Measurements from ENCODE around the gene PLA2R1.

DNA sequence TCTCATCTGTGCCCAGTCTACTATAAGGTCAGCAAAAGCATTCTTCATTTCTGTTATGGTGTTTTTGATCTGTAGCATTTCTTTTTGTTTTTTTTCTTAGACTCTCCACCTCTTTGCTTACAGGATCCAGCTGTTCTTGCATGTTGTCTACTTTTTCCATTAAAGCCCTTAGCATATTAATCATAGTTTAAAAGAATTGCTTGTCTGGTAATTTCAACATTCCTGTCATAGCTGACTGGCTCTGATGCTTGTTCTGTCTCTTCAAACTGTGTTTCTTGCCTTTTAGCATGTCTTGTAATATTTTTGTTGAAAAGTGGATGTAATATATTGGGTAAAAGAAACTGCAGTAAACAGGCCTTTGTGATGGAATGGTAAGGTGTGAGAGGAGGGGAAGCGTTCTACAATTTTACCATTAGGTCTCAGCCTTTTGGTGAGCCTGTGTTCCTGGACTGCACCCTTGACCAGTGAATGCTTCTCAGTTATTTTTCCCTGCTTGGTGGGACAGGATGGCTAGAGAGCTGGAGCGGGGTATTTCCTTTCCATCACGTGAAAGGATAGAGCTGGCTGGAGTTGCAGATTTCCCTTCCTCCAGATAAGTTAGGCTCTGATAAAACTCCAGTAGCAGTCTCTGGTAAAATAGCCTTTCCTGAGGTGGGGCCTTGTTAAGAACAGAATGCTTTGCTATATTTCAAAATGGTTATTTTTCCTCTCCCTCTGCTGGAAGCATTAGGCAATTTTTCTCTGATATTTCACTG, 65.4 kb downstream of the PLA2R1 start:
- TF ChIP-seq TEAD4 (IDR thresholded peaks at IDR 0.05; ENCODE audit: borderline replicate concordance, insufficient read depth) = no peak
- TF ChIP-seq, protein P1, sequence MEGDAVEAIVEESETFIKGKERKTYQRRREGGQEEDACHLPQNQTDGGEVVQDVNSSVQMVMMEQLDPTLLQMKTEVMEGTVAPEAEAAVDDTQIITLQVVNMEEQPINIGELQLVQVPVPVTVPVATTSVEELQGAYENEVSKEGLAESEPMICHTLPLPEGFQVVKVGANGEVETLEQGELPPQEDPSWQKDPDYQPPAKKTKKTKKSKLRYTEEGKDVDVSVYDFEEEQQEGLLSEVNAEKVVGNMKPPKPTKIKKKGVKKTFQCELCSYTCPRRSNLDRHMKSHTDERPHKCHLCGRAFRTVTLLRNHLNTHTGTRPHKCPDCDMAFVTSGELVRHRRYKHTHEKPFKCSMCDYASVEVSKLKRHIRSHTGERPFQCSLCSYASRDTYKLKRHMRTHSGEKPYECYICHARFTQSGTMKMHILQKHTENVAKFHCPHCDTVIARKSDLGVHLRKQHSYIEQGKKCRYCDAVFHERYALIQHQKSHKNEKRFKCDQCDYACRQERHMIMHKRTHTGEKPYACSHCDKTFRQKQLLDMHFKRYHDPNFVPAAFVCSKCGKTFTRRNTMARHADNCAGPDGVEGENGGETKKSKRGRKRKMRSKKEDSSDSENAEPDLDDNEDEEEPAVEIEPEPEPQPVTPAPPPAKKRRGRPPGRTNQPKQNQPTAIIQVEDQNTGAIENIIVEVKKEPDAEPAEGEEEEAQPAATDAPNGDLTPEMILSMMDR (IDR thresholded peaks at IDR 0.05) = peak; percentile 20; the same call in 1 of the 2 replicates
- no peak for TF ChIP-seq RAD21 (IDR thresholded peaks at IDR 0.05; ENCODE audit: low read length)
- TF ChIP-seq EZH2phosphoT487 (IDR thresholded peaks at IDR 0.05; ENCODE audit: borderline replicate concordance, low read depth) = no peak
- TF ChIP-seq YY1 (IDR thresholded peaks at IDR 0.05; ENCODE audit: low read depth) = no peak
- TF ChIP-seq POLR2AphosphoS5 (IDR thresholded peaks at IDR 0.05; ENCODE audit: low read depth, low read length) = no peak
- TF ChIP-seq, protein P2, sequence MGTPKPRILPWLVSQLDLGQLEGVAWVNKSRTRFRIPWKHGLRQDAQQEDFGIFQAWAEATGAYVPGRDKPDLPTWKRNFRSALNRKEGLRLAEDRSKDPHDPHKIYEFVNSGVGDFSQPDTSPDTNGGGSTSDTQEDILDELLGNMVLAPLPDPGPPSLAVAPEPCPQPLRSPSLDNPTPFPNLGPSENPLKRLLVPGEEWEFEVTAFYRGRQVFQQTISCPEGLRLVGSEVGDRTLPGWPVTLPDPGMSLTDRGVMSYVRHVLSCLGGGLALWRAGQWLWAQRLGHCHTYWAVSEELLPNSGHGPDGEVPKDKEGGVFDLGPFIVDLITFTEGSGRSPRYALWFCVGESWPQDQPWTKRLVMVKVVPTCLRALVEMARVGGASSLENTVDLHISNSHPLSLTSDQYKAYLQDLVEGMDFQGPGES (IDR thresholded peaks at IDR 0.05; ENCODE audit: low read depth, low read length) = no peak

All from SK-N-SH (cell line).